CD4-positive, alpha-beta memory T cell (primary cell): ENCODE results near the gene EYS. TPM values are rescaled to one million over a fixed set of nuclear protein-coding genes. Genes with fewer than 3 reads are reported as not detected.

Experiments
- CTCF ChIA-PET: fragments of 350-600 bp; sonication (Branson Sonifier 250); formaldehyde crosslinking; loops from one replicate; lab custom pipeline; 2021; ENCODE audit warnings: inconsistent platforms; ENCODE audit not compliant: partially characterized antibody; lab: Charles Lee
- POLR2A ChIA-PET: fragments of 350-600 bp; sonication (Branson Sonifier 250); formaldehyde crosslinking; loops from one replicate; lab custom pipeline; 2021; ENCODE audit not compliant: partially characterized antibody; lab: Charles Lee
- DNase-seq, 5 donors: peaks; one replicate each; pipeline versions ENCODE4 v3.0.0 to v3.0.0-alpha.2; 2020 to 2022; ENCODE audit warnings: mixed read lengths in 1 of 5
- H3K27ac ChIP-seq: one replicate; pipeline ENCODE4 v1.7.0; 2013; ENCODE audit warnings: low read depth, low read length
- H3K27me3 ChIP-seq: 2 replicates; pipeline ENCODE4 v1.7.0; 2013; ENCODE audit warnings: mild to moderate bottlenecking, low read length, moderate library complexity; ENCODE audit not compliant: insufficient read depth
- H3K36me3 ChIP-seq: 2 replicates; pipeline ENCODE4 v1.7.0; 2013; ENCODE audit warnings: mild to moderate bottlenecking, low read length, moderate library complexity; ENCODE audit not compliant: insufficient read depth
- H3K4me1 ChIP-seq: 2 replicates; pipeline ENCODE4 v1.7.0; 2013; ENCODE audit warnings: mild to moderate bottlenecking, low read length, moderate library complexity; ENCODE audit not compliant: insufficient read depth
- H3K4me3 ChIP-seq, 2 donors: one replicate each; pipeline ENCODE4 v1.7.0; 2013; ENCODE audit warnings: low read length in 2 of 2, mild to moderate bottlenecking in 1 of 2
- H3K9me3 ChIP-seq, 2 donors: one replicate each; pipeline ENCODE4 v1.7.0; 2013; ENCODE audit warnings: low read length in 2 of 2, control low read depth in 1 of 2; ENCODE audit not compliant: control insufficient read depth in 1 of 2
- H3K27ac Mint-ChIP-seq, 7 donors: one replicate each; pipeline ENCODE4 v1.8.0; 2020 to 2021; ENCODE audit warnings: mixed read lengths in 7 of 7, mild to moderate bottlenecking in 6 of 7, inconsistent platforms in 3 of 7, moderate library complexity in 3 of 7
- H3K27me3 Mint-ChIP-seq, 2 donors: one replicate each; pipeline ENCODE4 v1.8.0; 2020 to 2021; ENCODE audit warnings: mixed read lengths in 2 of 2
- H3K36me3 Mint-ChIP-seq, 2 donors: one replicate each; pipeline ENCODE4 v1.8.0; 2020 to 2021; ENCODE audit warnings: mixed read lengths in 2 of 2, inconsistent platforms in 1 of 2, mild to moderate bottlenecking in 1 of 2
- H3K4me1 Mint-ChIP-seq, 4 donors: one replicate each; pipeline ENCODE4 v1.8.0; 2020 to 2021; ENCODE audit warnings: mixed read lengths in 4 of 4, mild to moderate bottlenecking in 1 of 4
- H3K4me3 Mint-ChIP-seq, 8 donors: one replicate each; pipeline ENCODE4 v1.8.0; 2020 to 2021; ENCODE audit warnings: mixed read lengths in 8 of 8, mild to moderate bottlenecking in 7 of 8, moderate library complexity in 6 of 8, inconsistent platforms in 3 of 8
- H3K9me3 Mint-ChIP-seq, 8 donors: one replicate each; pipeline ENCODE4 v1.8.0; 2020 to 2021; ENCODE audit warnings: mixed read lengths in 8 of 8, mild to moderate bottlenecking in 5 of 8, inconsistent platforms in 3 of 8, moderate library complexity in 1 of 8
- intact Hi-C: fragments of 100-400 bp; cut with micrococcal nuclease; formaldehyde crosslinking; loops from one replicate; pipeline ENCODE4 v1.15.1; 2023
- polyA plus RNA-seq, 2 donors: library from polyadenylated mRNA; unstranded; fragments of 300-500 nt; fragmentation: Illumina TruSeq; gene quantifications; one replicate each; pipeline ENCODE4 v1.2.3, GENCODE V29; 2021
- total RNA-seq, 2 experiments: library from RNA; stranded (reverse); gene quantifications; one replicate each; pipeline ENCODE4 v1.2.3, GENCODE V29; 2021

EYS gene
- total and polyA plus RNA-seq, 4 experiments from 2014 or later: 0.17 to 0.20 TPM; not detected in 2

DNA sequence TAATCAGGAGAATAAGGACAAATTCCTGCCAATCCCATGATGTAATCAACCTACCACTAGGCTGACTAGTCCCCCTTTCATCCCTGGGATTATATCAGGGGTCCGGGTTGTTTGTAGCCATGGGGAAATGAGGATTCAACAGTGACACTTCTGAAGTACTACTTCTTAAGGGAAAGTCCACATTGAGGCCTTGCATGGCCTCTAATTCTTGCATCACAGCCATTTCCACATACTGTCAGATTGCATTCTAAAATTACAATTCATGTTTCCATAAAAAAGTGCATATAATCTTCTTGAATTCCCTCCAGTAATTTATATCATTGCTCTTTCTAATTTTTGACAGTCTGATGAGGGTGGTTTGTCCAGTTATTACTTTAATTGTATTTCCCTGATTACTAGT is 1887.2 kb downstream of the EYS start:
- Histone ChIP-seq H3K4me3 (no peak overlapping the region), H3K27ac (no peak overlapping the region), H3K36me3 (no peaks in the 10 kb centered on the region), H3K4me1 (no peaks in the 10 kb centered on the region), H3K27me3 (no peaks in the 10 kb centered on the region), H3K9me3 (no peaks in the 10 kb centered on the region)
- H3K4me3 Mint-ChIP-seq: no peak overlapping the region
- H3K27me3 Mint-ChIP-seq: peaks cover 4 to 5% of the 10 kb centered on the region in 2 donors
- no peak for DNase-seq
- POLR2A ChIA-PET: no interaction called here
- intact Hi-C loops: no loop called here
- no peaks in the 10 kb centered on the region for H3K36me3 Mint-ChIP-seq
- no peak overlapping the region for H3K27ac Mint-ChIP-seq
- CTCF ChIA-PET: no interaction called here
- H3K9me3 Mint-ChIP-seq: no peaks in the 10 kb centered on the region
- H3K4me1 Mint-ChIP-seq: no peaks in the 10 kb centered on the region

DNA sequence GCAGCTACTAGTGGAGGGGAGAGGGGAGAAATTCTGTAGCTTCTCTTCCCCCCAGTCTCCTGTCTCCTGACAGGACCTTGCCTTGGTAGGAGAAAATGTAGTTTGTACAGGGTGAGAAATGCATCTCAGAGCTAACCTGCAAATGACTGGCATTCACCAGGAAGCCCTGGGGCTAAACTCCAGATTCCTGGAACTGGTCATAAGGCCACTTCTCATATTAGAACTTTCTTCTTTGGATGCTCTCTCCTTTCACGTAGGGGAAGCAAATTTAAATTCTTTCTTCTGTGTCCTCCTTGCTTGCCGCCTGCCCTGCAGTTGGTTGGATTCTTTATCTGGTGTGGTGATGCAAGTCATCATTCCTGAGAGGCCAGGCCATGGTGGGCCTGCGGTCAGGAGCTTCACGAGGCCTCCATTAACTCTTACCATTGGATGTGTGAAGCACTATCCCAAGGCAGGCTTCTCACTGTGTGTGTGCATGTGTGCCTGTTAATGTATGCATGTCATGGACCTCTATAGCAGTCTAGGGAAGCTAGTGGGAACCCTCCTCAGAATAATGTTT is 1889.5 kb downstream of the EYS start:
- Mint-ChIP-seq H3K4me1 (no peaks in the 10 kb centered on the region), H3K9me3 (no peaks in the 10 kb centered on the region), H3K36me3 (no peaks in the 10 kb centered on the region), H3K27ac (no peak overlapping the region), H3K4me3 (no peak overlapping the region), H3K27me3 (peaks cover 4 to 9% of the 10 kb centered on the region in 2 donors)
- intact Hi-C loops: no loop called here
- DNase-seq: no peak
- Histone ChIP-seq H3K9me3 (no peaks in the 10 kb centered on the region), H3K4me1 (no peaks in the 10 kb centered on the region), H3K27me3 (no peaks in the 10 kb centered on the region), H3K4me3 (no peak overlapping the region), H3K27ac (no peak overlapping the region), H3K36me3 (no peaks in the 10 kb centered on the region)
- ChIA-PET CTCF (no interaction called here), POLR2A (no interaction called here)

DNA sequence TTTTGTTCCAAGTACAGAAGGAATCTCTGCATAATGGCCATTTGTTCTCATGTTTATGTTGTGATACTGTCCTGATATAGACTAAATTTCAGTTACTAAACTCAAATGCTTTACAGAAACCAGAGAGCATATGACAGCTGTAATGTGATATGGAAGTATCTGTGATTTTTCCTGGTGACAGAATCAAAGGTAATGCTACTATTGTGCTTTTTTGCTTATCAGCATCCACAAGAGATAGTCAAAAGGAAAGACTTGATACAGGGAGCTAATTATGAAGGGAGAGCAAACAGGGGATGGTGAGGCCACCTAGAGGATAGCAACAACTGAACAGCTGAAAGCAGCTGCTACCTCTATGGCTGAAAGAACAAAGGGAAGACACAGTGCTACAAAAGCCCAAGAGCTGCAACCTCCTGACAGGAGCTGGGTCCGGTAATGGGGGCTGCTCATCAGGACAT is 1890.0 kb downstream of the EYS start:
- intact Hi-C loops: no loop called here
- Mint-ChIP-seq H3K4me3 (no peak overlapping the region), H3K27me3 (peaks cover 8 to 9% of the 10 kb centered on the region in 2 donors), H3K27ac (no peak overlapping the region), H3K36me3 (no peaks in the 10 kb centered on the region), H3K9me3 (no peaks in the 10 kb centered on the region), H3K4me1 (no peaks in the 10 kb centered on the region)
- no peak for DNase-seq
- H3K4me3 ChIP-seq: no peak overlapping the region
- H3K27me3 ChIP-seq: no peaks in the 10 kb centered on the region
- ChIA-PET CTCF (no interaction called here), POLR2A (no interaction called here)
- H3K9me3 ChIP-seq: no peaks in the 10 kb centered on the region
- H3K27ac ChIP-seq: no peak overlapping the region
- H3K4me1 ChIP-seq: no peaks in the 10 kb centered on the region
- no peaks in the 10 kb centered on the region for H3K36me3 ChIP-seq

DNA sequence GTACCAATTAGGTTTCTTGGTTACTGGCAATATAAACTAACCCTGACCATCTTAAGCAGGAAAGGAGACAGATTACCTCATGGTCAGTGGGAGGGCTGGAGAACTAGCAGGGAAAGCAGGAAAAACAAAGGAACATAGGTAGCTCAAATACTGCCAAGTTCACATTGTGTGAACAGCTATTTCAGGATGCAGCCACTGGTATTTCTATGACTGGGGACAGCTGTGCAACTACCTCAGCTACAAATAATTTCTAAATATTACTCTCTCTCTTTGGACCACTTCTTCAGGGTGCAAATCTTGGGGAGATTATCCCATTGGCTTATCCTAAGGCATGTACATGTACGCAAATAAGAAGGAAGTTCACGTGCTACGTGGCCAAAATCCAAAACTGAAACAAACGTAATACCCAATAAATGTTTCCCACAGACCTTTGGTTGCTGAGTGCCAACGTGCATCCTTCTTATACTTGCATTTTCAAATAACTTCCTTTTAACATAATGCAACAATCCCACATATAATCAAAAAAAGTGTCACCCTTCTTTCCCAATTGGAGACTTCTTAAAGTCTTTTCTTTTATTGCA is 1890.5 kb downstream of the EYS start:
- CTCF ChIA-PET: no interaction called here
- no peaks in the 10 kb centered on the region for H3K9me3 Mint-ChIP-seq

DNA sequence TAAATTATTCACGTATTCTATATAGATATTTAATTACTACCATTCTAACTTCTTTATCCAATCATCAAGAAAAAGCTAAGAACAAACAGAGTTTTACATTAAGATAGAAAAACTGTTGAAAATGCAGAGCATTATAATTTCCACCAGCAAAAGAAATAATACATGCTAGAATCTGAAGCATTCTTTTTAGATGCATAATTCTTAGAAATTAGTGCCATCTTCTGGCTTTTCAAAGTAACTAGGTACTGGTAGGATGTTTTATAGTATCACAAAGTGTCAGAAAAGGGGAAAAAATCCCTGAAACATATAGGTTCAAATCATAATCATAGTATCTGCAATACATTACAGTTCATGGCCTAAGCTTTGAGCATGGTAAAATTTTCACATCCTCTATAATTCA is 1892.6 kb downstream of the EYS start:
- CTCF ChIA-PET: interaction anchor here (1.1 kb wide), 1 partner anchor 216 kb away, joined by 4 read pairs; no protein-coding TSS in a partner anchor

More for the DNA sequence above, 1890.5 kb downstream of the EYS start:
- no peaks in the 10 kb centered on the region for H3K27me3 ChIP-seq
- intact Hi-C loops: no loop called here
- H3K4me3 ChIP-seq: no peak overlapping the region
- H3K36me3 ChIP-seq: no peaks in the 10 kb centered on the region
- POLR2A ChIA-PET: no interaction called here
- Mint-ChIP-seq H3K36me3 (no peaks in the 10 kb centered on the region), H3K27ac (no peak overlapping the region), H3K4me1 (no peaks in the 10 kb centered on the region), H3K27me3 (peaks cover 6 to 8% of the 10 kb centered on the region in 2 donors), H3K4me3 (no peak overlapping the region)
- no peak overlapping the region for H3K27ac ChIP-seq
- H3K9me3 ChIP-seq: no peaks in the 10 kb centered on the region
- no peak for DNase-seq
- H3K4me1 ChIP-seq: no peaks in the 10 kb centered on the region

DNA sequence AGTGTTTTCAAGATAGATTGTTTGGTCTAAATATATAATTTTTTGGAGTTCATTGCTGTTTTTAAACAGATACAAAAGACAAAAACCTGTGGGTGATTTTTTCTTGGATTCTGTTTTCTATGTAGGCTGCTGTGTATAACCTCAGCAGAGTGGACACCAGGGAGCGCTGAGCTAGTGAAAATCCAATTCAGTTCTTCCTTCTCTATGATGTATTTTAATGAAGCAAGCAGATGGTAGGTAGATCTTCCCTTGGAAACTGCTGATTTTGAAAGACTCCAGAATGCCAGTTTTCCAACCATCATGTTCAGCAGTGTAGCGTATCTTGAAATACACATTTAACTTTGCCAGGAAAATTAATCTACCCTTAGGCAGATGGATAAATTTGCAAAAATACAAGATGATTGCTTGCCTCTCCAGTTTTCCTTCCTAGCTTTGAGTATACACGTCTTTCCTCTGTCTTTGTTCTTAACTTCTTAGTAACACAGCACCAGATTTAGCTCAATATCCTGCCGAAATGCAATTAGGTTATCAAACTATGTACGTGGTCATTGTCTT is 1893.4 kb downstream of the EYS start:
- Mint-ChIP-seq H3K4me1 (no peaks in the 10 kb centered on the region), H3K36me3 (no peaks in the 10 kb centered on the region), H3K9me3 (no peaks in the 10 kb centered on the region), H3K27me3 (peaks cover 7 to 10% of the 10 kb centered on the region in 2 donors), H3K27ac (no peak overlapping the region), H3K4me3 (no peak overlapping the region)
- Histone ChIP-seq H3K36me3 (no peaks in the 10 kb centered on the region), H3K4me1 (no peaks in the 10 kb centered on the region), H3K4me3 (no peak overlapping the region), H3K27me3 (no peaks in the 10 kb centered on the region), H3K27ac (no peak overlapping the region), H3K9me3 (no peaks in the 10 kb centered on the region)
- DNase-seq: no peak
- ChIA-PET POLR2A (no interaction called here), CTCF (no interaction called here)
- intact Hi-C loops: no loop called here

More for the DNA sequence above, 1892.6 kb downstream of the EYS start:
- H3K4me1 Mint-ChIP-seq: no peaks in the 10 kb centered on the region
- DNase-seq: no peak
- H3K36me3 ChIP-seq: no peaks in the 10 kb centered on the region
- H3K27ac ChIP-seq: no peak overlapping the region
- no peaks in the 10 kb centered on the region for H3K36me3 Mint-ChIP-seq
- H3K4me1 ChIP-seq: no peaks in the 10 kb centered on the region
- H3K9me3 ChIP-seq: no peaks in the 10 kb centered on the region
- POLR2A ChIA-PET: no interaction called here
- H3K27me3 Mint-ChIP-seq: peaks cover 7 to 10% of the 10 kb centered on the region in 2 donors
- no peaks in the 10 kb centered on the region for H3K9me3 Mint-ChIP-seq
- H3K4me3 Mint-ChIP-seq: no peak overlapping the region
- H3K27ac Mint-ChIP-seq: no peak overlapping the region
- H3K27me3 ChIP-seq: no peaks in the 10 kb centered on the region
- intact Hi-C loops: no loop called here
- H3K4me3 ChIP-seq: no peak overlapping the region

DNA sequence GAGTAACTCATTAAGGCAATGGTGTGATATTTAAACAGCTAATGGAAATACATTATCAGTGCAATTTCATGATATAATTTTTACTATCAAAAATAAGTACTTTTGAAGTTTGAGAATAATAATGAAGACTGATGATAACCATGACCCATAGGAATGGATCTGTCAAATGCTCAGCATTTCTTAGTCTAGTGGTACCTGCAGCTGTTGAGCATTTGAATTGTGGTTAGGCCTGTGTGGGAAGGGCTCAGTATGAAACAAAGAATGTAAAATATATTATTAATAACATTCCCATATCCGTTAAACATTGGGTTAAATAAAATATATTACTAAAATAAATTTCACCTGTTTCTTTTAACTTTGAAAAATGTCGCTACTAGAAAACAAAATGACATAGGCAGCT is 1898.5 kb downstream of the EYS start:
- no peak overlapping the region for H3K4me3 Mint-ChIP-seq
- no peaks in the 10 kb centered on the region for H3K36me3 Mint-ChIP-seq
- no peaks in the 10 kb centered on the region for H3K4me1 Mint-ChIP-seq
- H3K27ac Mint-ChIP-seq: no peak overlapping the region
- POLR2A ChIA-PET: no interaction called here
- Histone ChIP-seq H3K4me1 (no peaks in the 10 kb centered on the region), H3K4me3 (no peak overlapping the region), H3K9me3 (no peaks in the 10 kb centered on the region), H3K27me3 (no peaks in the 10 kb centered on the region), H3K27ac (no peak overlapping the region), H3K36me3 (no peaks in the 10 kb centered on the region)
- peaks cover 4 to 8% of the 10 kb centered on the region in 2 donors for H3K27me3 Mint-ChIP-seq
- no peak for DNase-seq
- intact Hi-C loops: no loop called here
- H3K9me3 Mint-ChIP-seq: no peaks in the 10 kb centered on the region
- CTCF ChIA-PET: no interaction called here
